ELF-1 (cell line): ENCODE measurements around the gene FNIP1.
"Not testable (repeated sequence)": the region's sequence is repeated elsewhere in the genome, so short reads cannot be mapped to it uniquely, and the experiment has no call there.

Experiments used
- DNase-seq: peaks from one replicate; pipeline ENCODE4 v3.0.0-alpha.2; 2016; ENCODE audit warnings: low read depth, low spot score

FNIP1 gene

GRCh38 chr5:131786900-131787692 lies 9.7 kb downstream of the FNIP1 start:
- DNase-seq: no peak

- no peak for DNase-seq
Observed at GRCh38 chr5:131786036-131786435, 10.8 kb downstream of the FNIP1 start.

- DNase-seq: no peak
Observed at GRCh38 chr5:131783874-131784273, 12.9 kb downstream of the FNIP1 start.

GRCh38 chr5:131783357-131783756 lies 13.5 kb downstream of the FNIP1 start:
- DNase-seq: no peak

- no peak for DNase-seq
Observed at GRCh38 chr5:131782717-131783116, 14.1 kb downstream of the FNIP1 start.

- not testable (repeated sequence) for DNase-seq
Observed at GRCh38 chr5:131778141-131778540, 18.7 kb downstream of the FNIP1 start.

- no peak for DNase-seq
Observed at GRCh38 chr5:131776450-131776849, 20.4 kb downstream of the FNIP1 start.

- no peak for DNase-seq
Observed at GRCh38 chr5:131774652-131775367, 22.0 kb downstream of the FNIP1 start.

GRCh38 chr5:131773805-131774204 lies 23.0 kb downstream of the FNIP1 start:
- DNase-seq: no peak

- no peak for DNase-seq
Observed at GRCh38 chr5:131771692-131772091, 25.1 kb downstream of the FNIP1 start.

- DNase-seq: no peak
Observed at GRCh38 chr5:131769961-131770360, 26.9 kb downstream of the FNIP1 start.

- no peak for DNase-seq
Observed at GRCh38 chr5:131769336-131769735, 27.5 kb downstream of the FNIP1 start.

- no peak for DNase-seq
Observed at GRCh38 chr5:131767891-131768290, 28.9 kb downstream of the FNIP1 start.

GRCh38 chr5:131766689-131767088 lies 30.1 kb downstream of the FNIP1 start:
- no peak for DNase-seq

- no peak for DNase-seq
Observed at GRCh38 chr5:131765261-131765660, 31.6 kb downstream of the FNIP1 start.

GRCh38 chr5:131763968-131764367 lies 32.8 kb downstream of the FNIP1 start:
- DNase-seq: no peak

GRCh38 chr5:131760793-131761192 lies 36.0 kb downstream of the FNIP1 start:
- no peak for DNase-seq

- DNase-seq: no peak
Observed at GRCh38 chr5:131759704-131760103, 37.1 kb downstream of the FNIP1 start.

- no peak for DNase-seq
Observed at GRCh38 chr5:131758520-131758900, 38.3 kb downstream of the FNIP1 start.

- no peak for DNase-seq
Observed at GRCh38 chr5:131757830-131758519, 38.8 kb downstream of the FNIP1 start.

GRCh38 chr5:131756942-131757341 lies 39.9 kb downstream of the FNIP1 start:
- no peak for DNase-seq

- DNase-seq: no peak
Observed at GRCh38 chr5:131754363-131754762, 42.5 kb downstream of the FNIP1 start.

- no peak for DNase-seq
Observed at GRCh38 chr5:131751506-131751905, 45.3 kb downstream of the FNIP1 start.
